ENCODE measurements around the gene SPRR1A. TPM values are rescaled to one million over a fixed set of nuclear protein-coding genes. Genes with fewer than 3 reads are reported as not detected.

SPRR1A gene
- total RNA-seq, 3 donors from 2014 or later, result not detected

- intact Hi-C loops (cut with DNase I; ENCODE audit: low total_unique reads), result no loop called here
- no peak overlapping the region for H3K4me3 ChIP-seq
- H3K36me3 ChIP-seq, result no peaks in the 10 kb centered on the region
- no peaks in the 10 kb centered on the region for H3K4me1 ChIP-seq
- no peaks in the 10 kb centered on the region for H3K9me3 ChIP-seq
- no peaks in the 10 kb centered on the region for H3K27me3 ChIP-seq
- no peak overlapping the region for H3K27ac ChIP-seq
- no peak for TF ChIP-seq POLR2A (IDR thresholded peaks at IDR 0.05)
- no peak for TF ChIP-seq POLR2AphosphoS5 (IDR thresholded peaks at IDR 0.05)
- TF ChIP-seq CTCF (IDR thresholded peaks at IDR 0.05), result no peak
- DNase-seq (ENCODE audit: low spot score in 2 of 2), result no peak
Observed at GRCh38 chr1:152964536-152964935, 19.3 kb upstream of the SPRR1A start.

GRCh38 chr1:152965853-152966252 is 18.0 kb upstream of the SPRR1A start:
- DNase-seq (ENCODE audit: low spot score in 2 of 2), result no peak
- no peaks in the 10 kb centered on the region for H3K9me3 ChIP-seq
- no peaks in the 10 kb centered on the region for H3K36me3 ChIP-seq
- intact Hi-C loops (cut with DNase I; ENCODE audit: low total_unique reads), result no loop called here
- H3K4me3 ChIP-seq, result no peak overlapping the region
- H3K4me1 ChIP-seq, result no peaks in the 10 kb centered on the region
- no peak overlapping the region for H3K27ac ChIP-seq
- TF ChIP-seq CTCF (IDR thresholded peaks at IDR 0.05) (no peak), POLR2A (IDR thresholded peaks at IDR 0.05) (no peak), POLR2AphosphoS5 (IDR thresholded peaks at IDR 0.05) (no peak)
- no peaks in the 10 kb centered on the region for H3K27me3 ChIP-seq

- Histone ChIP-seq H3K27ac (no peak overlapping the region), H3K9me3 (no peaks in the 10 kb centered on the region), H3K4me1 (no peaks in the 10 kb centered on the region), H3K36me3 (no peaks in the 10 kb centered on the region), H3K27me3 (no peaks in the 10 kb centered on the region), H3K4me3 (no peak overlapping the region)
- intact Hi-C loops (cut with DNase I; ENCODE audit: low total_unique reads), result no loop called here
- DNase-seq (ENCODE audit: low spot score in 2 of 2), result no peak
- TF ChIP-seq POLR2A (IDR thresholded peaks at IDR 0.05) (no peak), CTCF (IDR thresholded peaks at IDR 0.05) (no peak), POLR2AphosphoS5 (IDR thresholded peaks at IDR 0.05) (no peak)
Observed at GRCh38 chr1:152967201-152967600, 16.7 kb upstream of the SPRR1A start.

- no peaks in the 10 kb centered on the region for H3K27me3 ChIP-seq
- no peaks in the 10 kb centered on the region for H3K9me3 ChIP-seq
- H3K36me3 ChIP-seq, result no peaks in the 10 kb centered on the region
- no peak for DNase-seq (ENCODE audit: low spot score in 2 of 2)
- H3K4me1 ChIP-seq, result no peaks in the 10 kb centered on the region
- no peak overlapping the region for H3K4me3 ChIP-seq
- intact Hi-C loops (cut with DNase I; ENCODE audit: low total_unique reads), result no loop called here
- TF ChIP-seq POLR2AphosphoS5 (IDR thresholded peaks at IDR 0.05), result no peak
- no peak for TF ChIP-seq POLR2A (IDR thresholded peaks at IDR 0.05)
- TF ChIP-seq CTCF (IDR thresholded peaks at IDR 0.05), result no peak
- H3K27ac ChIP-seq, result no peak overlapping the region
Observed at GRCh38 chr1:152968248-152968647, 15.6 kb upstream of the SPRR1A start.

GRCh38 chr1:152969036-152969435 is 14.8 kb upstream of the SPRR1A start:
- Histone ChIP-seq H3K9me3 (no peaks in the 10 kb centered on the region), H3K27ac (no peak overlapping the region), H3K36me3 (no peaks in the 10 kb centered on the region), H3K4me1 (no peaks in the 10 kb centered on the region), H3K4me3 (no peak overlapping the region), H3K27me3 (no peaks in the 10 kb centered on the region)
- DNase-seq (ENCODE audit: low spot score in 2 of 2), result no peak
- intact Hi-C loops (cut with DNase I; ENCODE audit: low total_unique reads), result no loop called here
- TF ChIP-seq POLR2A (IDR thresholded peaks at IDR 0.05) (no peak), CTCF (IDR thresholded peaks at IDR 0.05) (no peak), POLR2AphosphoS5 (IDR thresholded peaks at IDR 0.05) (no peak)

Data from breast epithelium (tissue), 4 donors.